A549 (cell line): Measurements from ENCODE around the gene DIAPH1. TPM values are rescaled to one million over a fixed set of nuclear protein-coding genes. Genes with fewer than 3 reads are reported as not detected.
A peak's percentile ranks its signal among the peaks of the same experiment; 100 is the strongest.

Experiments used
- ATAC-seq, 2 experiments: fragments of 200-7000 bp in 1 of 2; fragments of >200 bp in 1 of 2; cut with Nextera tagmentation in 1 of 2; cut with Tn5 transposase in 1 of 2; 3 replicates each; pipeline versions ENCODE4 v1.8.0 to v1.9.1; 2018 to 2020; ENCODE audit warnings: mild to moderate bottlenecking in 1 of 2, moderate library complexity in 1 of 2
- CTCF ChIA-PET: fragments of 300-600 bp; sonication (Branson Sonifier 250); formaldehyde crosslinking; extraction: SDS; loops from one replicate; lab custom pipeline; 2021; ENCODE audit warnings: antibody characterized with exemption, inconsistent platforms; lab: Yijun Ruan, JAX
- POLR2A ChIA-PET: fragments of 350-600 bp; formaldehyde crosslinking; extraction: SDS; loops from one replicate; lab custom pipeline; 2021; ENCODE audit warnings: antibody characterized with exemption, inconsistent platforms; lab: Yijun Ruan, JAX
- DNase-seq, 2 experiments: peaks; one replicate each; pipeline versions ENCODE4 v3.0.0 to v3.0.0-alpha.2; 2011 to 2016; ENCODE audit warnings: low read depth in 1 of 2, low spot score in 1 of 2
- FAIRE-seq: peaks from 2 replicates; lab custom pipeline; 2011; peaks lifted over from hg19 to GRCh38; lab: Jason Lieb, UNC
- H3K27ac ChIP-seq, 2 experiments: fragments of >200 bp; sonication (Bioruptor Twin); formaldehyde crosslinking; 3 replicates each; pipeline ENCODE4 v1.5.1; 2016 to 2017
- H3K4me1 ChIP-seq: fragments of >200 bp; sonication (Bioruptor Twin); formaldehyde crosslinking; 3 replicates; pipeline ENCODE4 v1.6.1; 2016
- H3K4me2 ChIP-seq: fragments of >200 bp; sonication (Bioruptor Twin); formaldehyde crosslinking; 3 replicates; pipeline ENCODE4 v1.6.1; 2016
- H3K4me3 ChIP-seq: fragments of >200 bp; sonication (Bioruptor Twin); formaldehyde crosslinking; 3 replicates; pipeline ENCODE4 v1.5.1; 2016
- H3K9me3 ChIP-seq: fragments of >200 bp; sonication (Bioruptor Twin); formaldehyde crosslinking; 3 replicates; pipeline ENCODE4 v1.6.1; 2016
- CBX8 ChIP-seq: fragments of 200-600 bp; sonication (generic); IDR thresholded peaks from 2 replicates; pipeline ENCODE4 v1.6.1; 2016
- CEBPB ChIP-seq, 2 experiments: fragments of >200 bp in 1 of 2; sonication (Bioruptor Twin) in 1 of 2; formaldehyde crosslinking in 1 of 2; IDR thresholded peaks; 2 replicates each; pipeline ENCODE4 v1.6.1; 2012 to 2016
- E2F6 ChIP-seq: IDR thresholded peaks from 2 replicates; pipeline ENCODE4 v1.6.1; 2012; ENCODE audit warnings: low read depth, borderline replicate concordance
- EP300 ChIP-seq, 2 experiments: fragments of >200 bp; sonication (Bioruptor Twin); formaldehyde crosslinking; IDR thresholded peaks; 2 replicates in 1 of 2; 3 replicates in 1 of 2; pipeline ENCODE4 v1.6.1; 2016 to 2017
- HDAC2 ChIP-seq: fragments of 200-600 bp; sonication (generic); IDR thresholded peaks from 2 replicates; pipeline ENCODE4 v1.6.1; 2016
- HOXB5 ChIP-seq: fragments of 250-450 bp; sonication (Bioruptor Pico); IDR thresholded peaks from 2 replicates; pipeline ENCODE4 v1.5.0; 2020; ENCODE audit warnings: mild to moderate bottlenecking, moderate library complexity
- JUNB ChIP-seq: fragments of >200 bp; sonication (Bioruptor Twin); formaldehyde crosslinking; IDR thresholded peaks from 2 replicates; pipeline ENCODE4 v1.6.1; 2016
- MAFK ChIP-seq: fragments of 450-650 bp; IDR thresholded peaks from 2 replicates; pipeline ENCODE4 v1.6.1; 2014; ENCODE audit not compliant: partially characterized antibody
- NFE2L2 ChIP-seq: fragments of 150-350 bp; conservative IDR thresholded peaks from 2 replicates; pipeline ENCODE4 v1.6.1; 2014; ENCODE audit warnings: low read length
- NPAS2 ChIP-seq: fragments of 250-450 bp; sonication (Bioruptor Pico); IDR thresholded peaks from 2 replicates; pipeline ENCODE4 v1.8.0; 2022; ENCODE audit warnings: mild to moderate bottlenecking, moderate library complexity, borderline replicate concordance
- PHF8 ChIP-seq: fragments of 200-600 bp; sonication (generic); IDR thresholded peaks from 2 replicates; pipeline ENCODE4 v1.6.1; 2016; ENCODE audit warnings: low read depth, mild to moderate bottlenecking, antibody characterized with exemption, moderate library complexity, borderline replicate concordance
- POLR2AphosphoS2 ChIP-seq: conservative IDR thresholded peaks from 2 replicates; pipeline ENCODE4 v1.6.1; 2012; ENCODE audit warnings: low read length, improper control_type of control experiment, inconsistent platforms
- REST ChIP-seq: fragments of 200-600 bp; sonication (generic); IDR thresholded peaks from 2 replicates; pipeline ENCODE4 v1.6.1; 2016; ENCODE audit warnings: antibody characterized with exemption, mild to moderate bottlenecking, moderate library complexity
- ZC3H11A ChIP-seq: fragments of 450-650 bp; IDR thresholded peaks from 2 replicates; pipeline ENCODE4 v1.6.1; 2014; ENCODE audit warnings: antibody characterized with exemption, mild to moderate bottlenecking
- WGBS: methylation state at CpG from one replicate; pipeline ENCODE4 v1.1.6; 2017; ENCODE audit errors: missing lambda C conversion rate; 5-methylcytosine and 5-hydroxymethylcytosine counted together
- polyA plus RNA-seq, 4 experiments: library from polyadenylated mRNA; depleted of rRNA in 3 of 4; stranded (reverse); fragments of >200 nt; fragmentation: RNase III in 1 of 4; extraction: RNeasy Plus Mini Kit Qiagen cat#74134 plus additional on column Dnase treatment in 1 of 4; gene quantifications; 2 replicates in 3 of 4; 3 replicates in 1 of 4; pipeline ENCODE4 v1.2.3, GENCODE V29; 2011 to 2017
- TF ChIP-seq, protein P1 (sequence below): IDR thresholded peaks from 2 replicates; pipeline ENCODE4 v1.6.1; 2012

Gene DIAPH1
- polyA plus RNA-seq, 2 of the 4 experiments (the other 2 are of a cell fraction) = 53.4 to 59.8 TPM

DNA sequence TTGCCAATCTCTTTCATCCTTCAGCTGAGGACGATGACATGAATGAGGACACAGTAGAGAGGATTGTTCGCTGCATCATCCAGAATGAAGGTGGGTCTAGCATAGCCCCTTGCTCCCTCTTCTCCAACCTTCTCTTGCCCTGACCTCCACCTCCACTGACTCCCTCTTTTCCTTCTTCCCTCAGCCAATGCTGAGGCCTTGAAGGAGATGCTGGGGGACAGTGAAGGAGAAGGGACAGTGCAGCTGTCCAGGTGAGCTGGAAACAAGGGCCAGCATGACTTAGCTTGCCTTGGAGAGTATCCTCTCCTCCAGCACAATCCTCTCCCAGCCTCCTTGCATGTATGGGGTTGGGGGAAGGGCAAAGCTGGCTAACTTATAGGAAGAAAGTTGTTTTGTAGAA, 20.0 kb upstream of the DIAPH1 start:
- Histone ChIP-seq H3K4me2 (no peak overlapping the region), H3K9me3 (no peaks in the 10 kb centered on the region), H3K4me1 (peaks cover 27% of the 10 kb centered on the region), H3K27ac (no peak overlapping the region), H3K4me3 (no peak overlapping the region)
- FAIRE-seq (no peak), ATAC-seq (no peak), DNase-seq (no peak)
- 87% methylated on average over 2 of the region's 2 CpGs for WGBS
- ChIA-PET POLR2A (no interaction called here), CTCF (interaction anchor here (1.3 to 11.9 kb wide), 5 partner anchors 9 to 188 kb away, joined by 3 to 170 read pairs (median 22); partner anchors contain the start of gene DIAPH1)
- TF ChIP-seq ZC3H11A (no peak), HDAC2 (no peak), PHF8 (no peak), CEBPB (IDR thresholded peaks at IDR 0.05) (no peak), MAFK (no peak), POLR2AphosphoS2 (no peak), NPAS2 (CRISPR knock-in tag) (no peak), CBX8 (no peak)

DNA sequence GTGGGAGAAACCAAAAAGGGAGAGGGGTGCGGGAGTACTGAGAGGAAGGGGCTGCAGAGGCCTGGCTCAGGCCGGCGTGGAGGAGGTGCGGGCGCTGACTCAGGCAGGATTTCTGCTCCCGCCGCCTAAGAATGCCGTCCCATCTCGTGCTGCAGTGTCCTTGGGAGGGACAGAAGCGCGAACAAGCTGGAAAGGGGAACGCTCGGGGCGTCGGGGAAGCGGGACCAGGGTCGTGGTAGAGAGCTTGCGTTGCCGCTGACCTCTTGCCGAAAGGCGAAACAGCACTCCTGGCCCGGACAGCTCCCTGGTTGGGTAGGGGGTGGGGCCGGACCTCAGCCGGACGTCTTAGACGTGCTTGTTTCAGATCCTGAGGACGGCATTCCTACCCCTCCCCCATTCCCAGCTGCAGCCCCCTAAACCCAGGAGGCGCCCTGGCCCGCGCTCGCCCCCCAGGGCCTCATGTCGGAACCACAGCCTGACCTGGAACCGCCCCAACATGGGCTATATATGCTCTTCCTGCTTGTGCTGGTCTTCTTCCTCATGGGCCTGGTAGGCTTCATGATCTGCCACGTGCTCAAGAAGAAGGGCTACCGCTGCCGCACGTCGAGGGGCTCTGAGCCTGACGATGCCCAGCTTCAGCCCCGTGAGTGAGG, 19.1 kb upstream of the DIAPH1 start:
- H3K27ac ChIP-seq = peak overlapping the region; percentile 63 to 92; a peak in 5 of 6 replicates
- TF ChIP-seq NPAS2 (CRISPR knock-in tag) = no peak
- peak; percentile 83 for TF ChIP-seq REST
- no peak for TF ChIP-seq ZC3H11A
- no peak for TF ChIP-seq NFE2L2
- H3K4me1 ChIP-seq = peaks cover 27% of the 10 kb centered on the region
- POLR2A ChIA-PET = interaction anchor here (1.4 to 3.0 kb wide), 3 partner anchors 9 to 16 kb away, joined by 5 to 14 read pairs (median 7); partner anchors contain the start of gene FCHSD1
- 62% methylated on average over 35 of the region's 40 CpGs for WGBS
- H3K9me3 ChIP-seq = no peaks in the 10 kb centered on the region
- peak in 1 of 2 experiments; percentile 25 for DNase-seq
- FAIRE-seq = no peak
- peak overlapping the region; percentile 93 for H3K4me2 ChIP-seq
- peak; percentile 9 to 38; a peak in 3 of 6 replicates for ATAC-seq
- CTCF ChIA-PET = interaction anchor here (1.2 to 11.9 kb wide), 6 partner anchors 10 to 188 kb away, joined by 3 to 170 read pairs (median 14); partner anchors contain the start of gene DIAPH1
- H3K4me3 ChIP-seq = peak overlapping the region; percentile 83

DNA sequence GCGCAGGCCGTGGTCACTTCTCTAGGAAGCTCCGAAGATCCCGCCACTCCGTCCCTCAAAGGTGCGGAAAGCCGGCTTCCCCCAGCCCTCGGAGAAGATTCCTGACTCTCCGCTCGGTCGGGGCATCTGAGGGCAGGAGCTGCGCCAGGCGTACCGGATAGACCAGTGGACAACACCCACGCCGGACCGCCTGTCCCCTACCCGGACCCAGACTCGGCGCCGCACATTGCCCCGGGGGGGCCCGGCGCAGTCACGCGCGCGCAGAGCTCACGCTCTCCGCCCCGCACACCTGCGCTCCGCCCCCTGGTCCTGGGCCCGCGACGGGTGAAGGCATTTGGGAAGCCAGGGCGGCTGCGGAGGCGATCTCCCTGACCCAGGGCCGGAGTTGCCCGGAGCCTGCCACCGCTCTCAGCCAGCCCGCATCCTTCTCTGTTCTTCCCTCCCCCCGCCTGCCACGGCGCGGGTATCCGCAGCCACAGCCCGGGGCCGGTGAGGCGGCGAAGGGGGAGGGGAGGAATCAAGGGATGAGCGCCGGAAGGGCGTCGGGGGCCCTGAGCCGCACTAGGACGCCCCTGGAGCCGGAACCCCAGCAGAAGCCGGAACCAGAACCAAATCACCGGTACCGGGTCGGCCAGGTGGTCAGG, 18.4 kb upstream of the DIAPH1 start:
- DNase-seq (peak in 1 of 2 experiments; percentile 45), FAIRE-seq (no peak), ATAC-seq (peak; percentile 51 to 69)
- peak overlapping the region; percentile 83 for H3K4me3 ChIP-seq
- TF ChIP-seq E2F6 (0 out of 2 replicates have a peak, but pooled peaks have one; percentile 68), JUNB (no peak), HOXB5 (CRISPR knock-in tag) (0 out of 2 replicates have a peak, but pooled peaks have one; percentile 23), EP300 (IDR thresholded peaks at IDR 0.05) (no peak)
- TF ChIP-seq, protein P1, sequence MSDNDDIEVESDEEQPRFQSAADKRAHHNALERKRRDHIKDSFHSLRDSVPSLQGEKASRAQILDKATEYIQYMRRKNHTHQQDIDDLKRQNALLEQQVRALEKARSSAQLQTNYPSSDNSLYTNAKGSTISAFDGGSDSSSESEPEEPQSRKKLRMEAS = peak; percentile 57
- H3K4me1 ChIP-seq = peaks cover 25% of the 10 kb centered on the region
- peak overlapping the region; percentile 93 for H3K4me2 ChIP-seq
- ChIA-PET CTCF (interaction anchor here (0.7 to 11.9 kb wide), 12 partner anchors 11 to 1062 kb away, joined by 3 to 170 read pairs (median 4); partner anchors contain the start of gene DIAPH1), POLR2A (interaction anchor here (0.6 to 3.0 kb wide), 14 partner anchors 10 to 688 kb away, joined by 3 to 33 read pairs (median 4); partner anchors contain the start of genes DELE1, DIAPH1, FCHSD1 and GNPDA1)
- peak overlapping the region; percentile 63 to 92 for H3K27ac ChIP-seq
- 2% methylated on average over 27 of the region's 63 CpGs for WGBS
- H3K9me3 ChIP-seq = no peaks in the 10 kb centered on the region
